Fibroblast of lung (primary cell): Measurements from ENCODE around the gene EXOC6B.

Source experiments
- CTCF ChIP-seq, 2 donors: IDR thresholded peaks in 1 of 2; conservative IDR thresholded peaks in 1 of 2; 1 replicate in 1 of 2; 2 replicates in 1 of 2; pipeline ENCODE4 v1.5.1; 2011 to 2012; ENCODE audit warnings: low read length in 2 of 2, control low read depth in 1 of 2, inconsistent platforms in 1 of 2, low read depth in 1 of 2, mild to moderate bottlenecking in 1 of 2
- EZH2 ChIP-seq: IDR thresholded peaks from 2 replicates; pipeline ENCODE4 v1.5.1; 2012; ENCODE audit warnings: low read length, control low read depth, mild to moderate bottlenecking; ENCODE audit errors: missing control alignments

- TF ChIP-seq CTCF (conservative IDR thresholded peaks at IDR 0.05 in 1 of 2, IDR thresholded peaks at IDR 0.05 in 1 of 2; ENCODE audit: low read depth in 1 of 2, low read length in 2 of 2) (no peak), EZH2 (no peak)
These were observed 681.6 kb downstream of the EXOC6B start for GRCh38 chr2:72144274-72144631.
